ENCODE measurements around the gene ASIC1. TPM values are rescaled to one million over a fixed set of nuclear protein-coding genes. Genes with fewer than 3 reads are reported as not detected.
"Not testable (repeated sequence)": the region's sequence is repeated elsewhere in the genome, so short reads cannot be mapped to it uniquely, and the experiment has no call there.

ASIC1 gene
- total and polyA plus RNA-seq, 2 experiments from 2014 or later, result 0.76 to 1.5 TPM

DNA sequence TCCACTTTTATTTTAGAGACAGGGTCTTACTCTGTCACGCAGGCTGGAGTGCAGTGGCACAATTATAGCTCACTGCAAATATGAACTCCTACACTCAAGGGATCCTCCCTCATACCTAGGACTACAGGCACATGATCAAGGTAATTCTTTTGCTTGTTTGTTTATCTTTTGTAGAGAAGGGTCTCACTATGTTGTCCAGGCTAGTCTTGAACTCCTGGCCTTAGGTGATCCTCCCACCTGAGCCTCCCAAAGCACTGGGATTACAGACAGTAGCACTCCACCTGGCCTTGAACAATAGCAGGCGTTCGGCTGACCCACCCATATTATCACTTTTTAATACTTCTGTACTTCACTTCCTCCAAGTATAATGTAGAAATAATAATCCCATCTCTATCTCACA is 30.7 kb upstream of the ASIC1 start (continued):
- TF ChIP-seq, protein P1, sequence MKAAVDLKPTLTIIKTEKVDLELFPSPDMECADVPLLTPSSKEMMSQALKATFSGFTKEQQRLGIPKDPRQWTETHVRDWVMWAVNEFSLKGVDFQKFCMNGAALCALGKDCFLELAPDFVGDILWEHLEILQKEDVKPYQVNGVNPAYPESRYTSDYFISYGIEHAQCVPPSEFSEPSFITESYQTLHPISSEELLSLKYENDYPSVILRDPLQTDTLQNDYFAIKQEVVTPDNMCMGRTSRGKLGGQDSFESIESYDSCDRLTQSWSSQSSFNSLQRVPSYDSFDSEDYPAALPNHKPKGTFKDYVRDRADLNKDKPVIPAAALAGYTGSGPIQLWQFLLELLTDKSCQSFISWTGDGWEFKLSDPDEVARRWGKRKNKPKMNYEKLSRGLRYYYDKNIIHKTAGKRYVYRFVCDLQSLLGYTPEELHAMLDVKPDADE (IDR thresholded peaks at IDR 0.05), result no peak
- TF ChIP-seq STAT1 (IDR thresholded peaks at IDR 0.05; ENCODE audit: unreplicated experiment) (no peak), JUNB (IDR thresholded peaks at IDR 0.05; ENCODE audit: unreplicated experiment) (no peak), ZNF331 (CRISPR knock-in tag; IDR thresholded peaks at IDR 0.05; ENCODE audit: low read depth) (no peak), EZH2phosphoT487 (IDR thresholded peaks at IDR 0.05; ENCODE audit: unreplicated experiment) (no peak), NANOG (IDR thresholded peaks at IDR 0.05; ENCODE audit: borderline replicate concordance) (no peak), CREB1 (CRISPR knock-in tag; IDR thresholded peaks at IDR 0.05; ENCODE audit: low read depth) (no peak), ZNF114 (CRISPR knock-in tag; IDR thresholded peaks at IDR 0.05) (no peak)
- TF ChIP-seq, protein P2, sequence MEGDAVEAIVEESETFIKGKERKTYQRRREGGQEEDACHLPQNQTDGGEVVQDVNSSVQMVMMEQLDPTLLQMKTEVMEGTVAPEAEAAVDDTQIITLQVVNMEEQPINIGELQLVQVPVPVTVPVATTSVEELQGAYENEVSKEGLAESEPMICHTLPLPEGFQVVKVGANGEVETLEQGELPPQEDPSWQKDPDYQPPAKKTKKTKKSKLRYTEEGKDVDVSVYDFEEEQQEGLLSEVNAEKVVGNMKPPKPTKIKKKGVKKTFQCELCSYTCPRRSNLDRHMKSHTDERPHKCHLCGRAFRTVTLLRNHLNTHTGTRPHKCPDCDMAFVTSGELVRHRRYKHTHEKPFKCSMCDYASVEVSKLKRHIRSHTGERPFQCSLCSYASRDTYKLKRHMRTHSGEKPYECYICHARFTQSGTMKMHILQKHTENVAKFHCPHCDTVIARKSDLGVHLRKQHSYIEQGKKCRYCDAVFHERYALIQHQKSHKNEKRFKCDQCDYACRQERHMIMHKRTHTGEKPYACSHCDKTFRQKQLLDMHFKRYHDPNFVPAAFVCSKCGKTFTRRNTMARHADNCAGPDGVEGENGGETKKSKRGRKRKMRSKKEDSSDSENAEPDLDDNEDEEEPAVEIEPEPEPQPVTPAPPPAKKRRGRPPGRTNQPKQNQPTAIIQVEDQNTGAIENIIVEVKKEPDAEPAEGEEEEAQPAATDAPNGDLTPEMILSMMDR (conservative IDR thresholded peaks at IDR 0.05; ENCODE audit: low read depth in 2 of 2), result no peak
- TF ChIP-seq, protein P3, sequence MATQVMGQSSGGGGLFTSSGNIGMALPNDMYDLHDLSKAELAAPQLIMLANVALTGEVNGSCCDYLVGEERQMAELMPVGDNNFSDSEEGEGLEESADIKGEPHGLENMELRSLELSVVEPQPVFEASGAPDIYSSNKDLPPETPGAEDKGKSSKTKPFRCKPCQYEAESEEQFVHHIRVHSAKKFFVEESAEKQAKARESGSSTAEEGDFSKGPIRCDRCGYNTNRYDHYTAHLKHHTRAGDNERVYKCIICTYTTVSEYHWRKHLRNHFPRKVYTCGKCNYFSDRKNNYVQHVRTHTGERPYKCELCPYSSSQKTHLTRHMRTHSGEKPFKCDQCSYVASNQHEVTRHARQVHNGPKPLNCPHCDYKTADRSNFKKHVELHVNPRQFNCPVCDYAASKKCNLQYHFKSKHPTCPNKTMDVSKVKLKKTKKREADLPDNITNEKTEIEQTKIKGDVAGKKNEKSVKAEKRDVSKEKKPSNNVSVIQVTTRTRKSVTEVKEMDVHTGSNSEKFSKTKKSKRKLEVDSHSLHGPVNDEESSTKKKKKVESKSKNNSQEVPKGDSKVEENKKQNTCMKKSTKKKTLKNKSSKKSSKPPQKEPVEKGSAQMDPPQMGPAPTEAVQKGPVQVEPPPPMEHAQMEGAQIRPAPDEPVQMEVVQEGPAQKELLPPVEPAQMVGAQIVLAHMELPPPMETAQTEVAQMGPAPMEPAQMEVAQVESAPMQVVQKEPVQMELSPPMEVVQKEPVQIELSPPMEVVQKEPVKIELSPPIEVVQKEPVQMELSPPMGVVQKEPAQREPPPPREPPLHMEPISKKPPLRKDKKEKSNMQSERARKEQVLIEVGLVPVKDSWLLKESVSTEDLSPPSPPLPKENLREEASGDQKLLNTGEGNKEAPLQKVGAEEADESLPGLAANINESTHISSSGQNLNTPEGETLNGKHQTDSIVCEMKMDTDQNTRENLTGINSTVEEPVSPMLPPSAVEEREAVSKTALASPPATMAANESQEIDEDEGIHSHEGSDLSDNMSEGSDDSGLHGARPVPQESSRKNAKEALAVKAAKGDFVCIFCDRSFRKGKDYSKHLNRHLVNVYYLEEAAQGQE (IDR thresholded peaks at IDR 0.05; ENCODE audit: unreplicated experiment), result no peak

DNA sequence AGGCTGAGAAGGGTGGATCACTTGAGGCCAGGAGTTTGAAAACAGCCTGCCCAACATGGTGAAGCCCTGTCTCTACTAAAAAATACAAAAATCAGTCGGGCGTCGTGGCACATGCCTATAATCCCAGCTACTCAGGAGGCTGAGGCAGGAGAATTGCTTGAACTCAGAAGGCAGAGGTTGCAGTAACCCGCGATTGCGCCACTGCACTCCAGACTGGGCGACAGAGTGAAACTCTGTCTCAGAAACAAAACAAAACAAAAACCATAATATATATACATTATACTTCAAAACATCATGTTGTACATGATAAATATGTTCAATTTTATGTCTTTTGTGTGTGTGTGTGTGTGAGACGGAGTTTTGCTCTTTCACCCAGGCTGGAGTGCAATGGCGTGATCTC is 26.9 kb upstream of the ASIC1 start:
- ATAC-seq; DNase-seq (ENCODE audit: low spot score); H3K27ac ChIP-seq (ENCODE audit: low read depth); H3K4me3 ChIP-seq; H4K20me1 ChIP-seq (replicated peaks; ENCODE audit: insufficient read depth); H3K4me1 ChIP-seq (ENCODE audit: insufficient read depth); H3K4me2 ChIP-seq; H3K9me3 Mint-ChIP-seq; H3F3A ChIP-seq (replicated peaks; ENCODE audit: low read depth); H3K9me2 ChIP-seq (ENCODE audit: insufficient read depth); H3K27ac Mint-ChIP-seq; H3K36me3 Mint-ChIP-seq (ENCODE audit: low read depth); H3K4me1 Mint-ChIP-seq; H3K79me2 ChIP-seq (replicated peaks; ENCODE audit: insufficient read depth); H3K36me3 ChIP-seq (ENCODE audit: insufficient read depth); H3K4me3 Mint-ChIP-seq; H2AFZ ChIP-seq: not testable (repeated sequence)
- H3K27me3 Mint-ChIP-seq (ENCODE audit: insufficient read depth, low read depth, poor library complexity), result peaks cover 18% of the 10 kb centered on the region
- H3K27me3 ChIP-seq (ENCODE audit: insufficient read depth), result peaks cover 25% of the 10 kb centered on the region
